Right renal cortex interstitium (tissue), 3 donors: ENCODE measurements around the gene EFNA4. TPM values are rescaled to one million over a fixed set of nuclear protein-coding genes. Genes with fewer than 3 reads are reported as not detected.

Source experiments
- DNase-seq, 3 donors: peaks; one replicate each; pipeline ENCODE4 v3.0.0-alpha.2; 2013; ENCODE audit warnings: low read depth in 3 of 3, low spot score in 2 of 3
- polyA plus RNA-seq, 3 donors: library from polyadenylated mRNA; unstranded; fragments of 120-200 nt; gene quantifications; one replicate each; pipeline ENCODE4 v1.2.1, GENCODE V29; 2013; ENCODE audit not compliant: insufficient read length in 3 of 3

EFNA4 gene
- polyA plus RNA-seq, 3 donors: 18.0 to 20.3 (median 18.5) TPM

DNA sequence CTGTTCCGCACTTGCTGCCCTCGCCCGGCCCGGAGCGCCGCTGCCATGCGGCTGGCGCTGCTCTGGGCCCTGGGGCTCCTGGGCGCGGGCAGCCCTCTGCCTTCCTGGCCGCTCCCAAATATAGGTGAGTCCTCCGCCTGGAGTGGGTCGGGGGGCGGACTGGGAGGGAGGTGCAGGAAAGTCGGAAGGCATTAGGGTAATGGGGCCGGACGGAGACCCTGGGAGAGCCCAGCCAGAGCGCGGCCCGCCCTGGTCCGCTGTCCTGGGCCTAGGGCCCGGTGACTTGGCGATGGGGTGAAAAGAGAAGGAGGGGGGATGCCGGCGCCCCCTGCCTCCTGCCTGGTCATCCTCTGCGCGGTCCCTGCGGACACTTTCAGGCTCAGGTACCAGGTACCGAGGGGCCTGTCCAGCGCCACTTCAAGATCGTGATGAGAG lies 12.2 kb upstream of the EFNA4 start:
- no peak for DNase-seq

DNA sequence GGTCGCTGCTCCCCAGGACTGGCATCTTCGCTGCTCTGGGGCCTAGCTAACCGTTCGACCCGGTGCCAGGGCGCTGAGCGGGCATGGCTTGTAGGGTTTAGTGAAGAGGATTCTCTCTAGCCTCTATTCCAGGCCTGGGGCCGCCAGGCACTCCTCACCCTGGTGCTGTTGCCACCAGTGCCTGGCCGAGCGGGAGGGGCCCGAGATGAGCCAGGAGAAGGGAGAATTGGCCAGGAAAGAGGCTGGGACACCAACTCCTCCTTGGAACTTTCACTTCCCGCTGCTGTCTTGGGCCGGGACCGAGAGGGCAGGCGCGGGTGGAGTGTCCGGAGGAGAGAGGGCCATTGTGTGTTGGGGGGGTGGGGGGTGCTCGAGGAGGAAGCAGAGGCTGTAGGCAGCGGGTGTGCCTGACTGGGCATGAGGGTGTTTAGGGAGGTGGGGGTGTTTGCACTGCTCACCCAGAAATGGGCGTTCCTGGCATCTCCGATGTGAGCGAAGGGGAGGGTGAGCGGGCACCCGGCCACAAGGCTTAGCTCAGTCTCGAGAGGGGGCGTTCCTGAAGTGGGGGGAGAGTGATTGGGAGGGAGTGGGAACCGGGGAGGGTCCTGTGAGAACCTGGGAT lies 11.7 kb upstream of the EFNA4 start:
- DNase-seq: no peak

DNA sequence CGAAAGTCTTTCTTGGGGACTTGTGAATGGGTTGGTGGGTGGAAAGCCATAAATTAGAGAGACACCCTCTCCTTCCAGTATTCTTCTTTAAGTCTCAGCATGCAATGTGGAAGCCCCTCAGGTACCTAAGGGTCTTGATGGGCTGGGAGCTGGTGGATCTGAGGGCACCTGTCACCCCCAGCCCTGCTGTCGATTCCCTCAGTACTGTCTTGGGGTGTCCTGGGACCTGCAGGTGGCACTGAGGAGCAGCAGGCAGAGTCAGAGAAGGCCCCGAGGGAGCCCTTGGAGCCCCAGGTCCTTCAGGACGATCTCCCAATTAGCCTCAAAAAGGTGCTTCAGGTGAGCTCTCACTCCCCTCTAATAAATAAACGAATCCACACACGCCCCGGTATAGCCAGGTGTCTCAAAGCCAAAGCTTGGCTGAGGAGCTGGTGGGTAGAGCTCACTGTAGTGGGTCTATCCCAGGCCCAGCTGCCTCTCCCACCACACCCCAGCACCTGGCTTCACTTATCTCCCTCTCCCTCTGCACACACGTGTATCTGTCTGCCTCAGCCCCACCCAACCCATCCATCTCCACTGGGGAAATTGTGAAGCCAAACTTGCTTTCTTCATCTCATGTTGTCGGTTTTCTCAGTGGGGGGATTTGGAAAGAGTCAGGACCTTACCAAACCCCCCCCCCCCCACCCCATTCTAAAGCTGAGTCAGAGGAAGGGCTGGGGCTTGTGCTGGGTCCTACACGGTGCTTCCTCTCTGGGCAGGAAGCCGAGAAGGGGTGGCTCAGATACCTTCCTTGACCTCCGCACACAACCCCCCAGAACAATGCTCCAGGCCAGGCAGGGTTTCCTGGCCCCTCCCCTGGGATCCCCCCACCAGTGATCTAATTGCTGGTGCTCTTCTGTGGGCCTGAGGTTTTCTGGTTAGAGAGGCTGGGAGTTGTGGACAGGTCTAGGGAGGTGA lies 10.8 kb upstream of the EFNA4 start:
- no peak for DNase-seq

DNA sequence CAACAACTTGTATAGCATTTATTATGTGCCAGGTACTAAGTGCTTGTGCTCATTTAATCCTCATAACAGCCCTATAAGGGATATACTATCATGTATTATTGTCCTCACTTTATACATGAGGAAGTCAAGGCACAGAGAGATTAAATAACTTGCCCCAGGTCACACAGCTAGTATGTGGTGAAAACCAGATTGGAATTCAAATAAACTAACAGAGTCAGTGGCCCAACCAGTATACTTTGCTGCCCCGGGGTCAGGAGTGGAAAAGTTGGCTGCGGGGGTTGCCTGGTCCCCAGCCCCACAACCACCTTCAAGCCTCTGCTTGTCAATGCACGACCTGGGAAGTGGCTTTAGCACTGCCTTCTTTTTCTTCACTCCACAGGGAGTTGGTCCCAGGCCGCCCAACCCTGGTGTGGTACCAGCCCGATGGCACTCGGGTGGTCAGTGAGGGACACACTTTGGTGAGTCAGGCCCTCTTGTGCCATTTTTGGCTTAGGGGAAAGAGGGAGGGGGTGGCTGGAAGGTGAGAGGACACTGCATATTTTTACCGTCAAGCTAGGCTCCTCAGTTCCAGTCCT lies 9.9 kb upstream of the EFNA4 start:
- DNase-seq: no peak

DNA sequence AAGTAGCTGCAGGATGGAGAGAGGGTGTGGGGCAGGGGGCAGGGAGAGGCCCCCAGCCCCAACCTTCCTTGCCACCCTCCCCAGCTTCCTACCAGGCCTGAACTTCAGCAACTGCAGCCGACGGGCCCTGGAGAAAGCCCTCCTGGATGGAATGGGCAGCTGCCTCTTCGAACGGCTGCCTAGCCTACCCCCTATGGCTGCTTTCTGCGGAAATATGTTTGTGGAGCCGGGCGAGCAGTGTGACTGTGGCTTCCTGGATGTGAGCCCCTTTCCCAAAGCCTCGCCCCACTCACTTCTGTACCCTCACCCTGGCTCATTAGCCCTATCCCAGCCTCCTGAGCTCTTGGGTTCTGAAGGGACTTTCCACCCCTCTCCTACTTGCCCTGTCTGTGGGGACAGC lies 6.4 kb upstream of the EFNA4 start:
- DNase-seq: no peak

DNA sequence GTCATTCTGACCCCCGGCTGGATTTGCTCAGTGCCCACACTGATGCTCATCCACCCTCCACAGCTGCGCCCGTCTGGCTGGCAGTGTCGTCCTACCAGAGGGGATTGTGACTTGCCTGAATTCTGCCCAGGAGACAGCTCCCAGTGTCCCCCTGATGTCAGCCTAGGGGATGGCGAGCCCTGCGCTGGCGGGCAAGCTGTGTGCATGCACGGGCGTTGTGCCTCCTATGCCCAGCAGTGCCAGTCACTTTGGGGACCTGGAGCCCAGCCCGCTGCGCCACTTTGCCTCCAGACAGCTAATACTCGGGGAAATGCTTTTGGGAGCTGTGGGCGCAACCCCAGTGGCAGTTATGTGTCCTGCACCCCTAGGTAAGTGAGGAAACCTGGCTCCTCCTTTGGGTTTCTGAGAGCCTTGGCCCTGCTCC lies 5.7 kb upstream of the EFNA4 start:
- DNase-seq: no peak

DNA sequence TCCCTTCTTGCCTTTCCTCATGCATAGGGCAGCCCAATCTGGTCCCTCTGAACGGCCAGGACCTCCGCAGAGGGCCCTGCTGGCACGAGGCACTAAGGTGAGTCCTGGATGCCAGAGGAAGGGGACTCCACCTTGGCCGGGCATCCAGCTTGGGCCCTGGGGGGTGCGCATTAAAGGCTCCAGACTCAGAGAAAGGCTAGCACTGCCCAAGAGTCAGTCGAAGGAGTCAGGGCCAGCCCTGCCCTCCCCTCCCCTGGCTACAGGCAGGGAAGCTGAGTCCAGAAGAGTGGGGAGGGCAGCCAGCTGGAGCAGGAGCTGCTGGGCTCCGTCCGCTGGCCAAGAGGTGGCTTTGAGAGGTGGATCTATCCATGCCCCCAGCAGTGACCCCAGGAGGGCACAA lies 2.8 kb upstream of the EFNA4 start:
- no peak for DNase-seq

DNA sequence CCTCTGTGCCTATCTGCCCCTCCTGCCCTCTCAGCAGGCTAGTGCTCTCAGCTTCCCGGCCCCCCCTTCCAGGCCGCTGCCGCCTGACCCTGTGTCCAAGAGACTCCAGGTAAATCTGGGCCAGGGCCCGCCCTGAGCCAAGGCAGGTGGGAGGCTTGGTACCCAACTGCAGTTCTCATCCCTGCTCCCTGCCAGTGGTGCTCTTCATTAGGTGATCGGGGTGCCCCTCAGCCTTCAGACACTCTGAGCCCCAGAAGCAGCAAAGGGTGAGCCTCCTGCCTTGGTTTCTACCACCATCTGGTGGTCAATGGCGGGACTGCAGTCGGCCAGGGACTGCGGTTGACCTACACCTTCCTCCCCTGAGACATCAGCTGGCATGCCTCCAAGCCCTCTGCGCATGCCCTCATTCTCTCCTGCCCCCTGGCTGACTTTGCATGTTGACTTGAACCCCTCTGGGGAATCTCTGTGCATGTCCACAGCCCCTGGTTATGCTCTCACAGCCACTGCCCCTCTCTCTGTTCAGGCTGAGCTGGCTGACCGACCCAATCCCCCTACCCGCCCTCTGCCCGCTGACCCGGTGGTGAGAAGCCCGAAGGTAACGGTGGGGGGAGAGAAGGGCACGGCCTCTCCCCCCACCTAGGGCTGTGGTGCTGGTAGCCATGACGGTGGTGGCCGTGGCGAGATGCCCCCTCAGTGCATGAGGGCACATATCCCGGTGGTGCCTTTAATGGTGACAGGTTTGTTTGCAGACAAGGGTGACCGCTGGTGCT lies 2.0 kb upstream of the EFNA4 start:
- DNase-seq: no peak

DNA sequence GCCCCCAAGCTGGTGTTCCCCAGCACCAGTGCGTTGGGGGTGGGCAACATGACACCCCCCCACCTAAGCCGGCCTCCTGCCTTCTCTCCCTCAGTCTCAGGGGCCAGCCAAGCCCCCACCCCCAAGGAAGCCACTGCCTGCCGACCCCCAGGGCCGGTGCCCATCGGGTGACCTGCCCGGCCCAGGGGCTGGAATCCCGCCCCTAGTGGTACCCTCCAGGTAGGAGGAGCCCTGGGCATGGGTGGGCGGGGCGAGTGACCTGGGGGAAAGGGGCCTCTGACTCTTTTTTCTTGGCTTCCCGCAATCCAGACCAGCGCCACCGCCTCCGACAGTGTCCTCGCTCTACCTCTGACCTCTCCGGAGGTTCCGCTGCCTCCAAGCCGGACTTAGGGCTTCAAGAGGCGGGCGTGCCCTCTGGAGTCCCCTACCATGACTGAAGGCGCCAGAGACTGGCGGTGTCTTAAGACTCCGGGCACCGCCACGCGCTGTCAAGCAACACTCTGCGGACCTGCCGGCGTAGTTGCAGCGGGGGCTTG lies 1.3 kb upstream of the EFNA4 start:
- DNase-seq: no peak

DNA sequence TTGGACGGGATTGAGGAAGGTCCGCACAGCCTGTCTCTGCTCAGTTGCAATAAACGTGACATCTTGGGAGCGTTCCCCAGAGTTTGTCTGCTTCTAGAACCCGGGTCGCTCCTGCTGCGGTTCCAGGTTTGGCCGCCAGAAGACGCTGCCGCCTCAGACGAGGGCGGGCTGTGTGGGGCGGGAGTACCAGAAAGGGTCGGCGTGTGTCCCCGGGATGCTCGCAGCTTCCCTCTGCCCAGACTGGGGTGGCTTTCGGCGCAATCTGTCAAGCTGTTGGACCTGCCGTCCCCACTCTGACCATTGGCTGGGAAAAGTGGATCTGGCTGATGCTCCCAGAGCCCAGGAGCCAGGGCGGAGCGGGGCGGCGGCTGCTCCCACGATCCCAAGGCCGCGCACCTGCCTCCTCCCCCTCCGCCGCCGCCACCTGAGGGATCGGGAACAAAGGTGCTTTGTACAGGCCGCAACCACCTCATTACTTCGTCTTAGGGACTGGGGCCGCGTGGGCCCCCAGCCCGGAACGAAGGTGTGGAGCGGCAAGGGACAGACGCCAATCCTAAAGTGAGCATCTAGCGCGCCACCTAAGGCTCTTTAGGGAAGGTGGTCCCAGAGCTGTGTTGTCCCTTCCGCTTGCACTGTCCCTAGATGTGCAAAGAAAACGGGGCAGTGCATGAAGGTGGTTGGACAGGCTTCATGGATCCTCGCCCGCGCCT lies 683 bp upstream of the EFNA4 start:
- DNase-seq: no peak

DNA sequence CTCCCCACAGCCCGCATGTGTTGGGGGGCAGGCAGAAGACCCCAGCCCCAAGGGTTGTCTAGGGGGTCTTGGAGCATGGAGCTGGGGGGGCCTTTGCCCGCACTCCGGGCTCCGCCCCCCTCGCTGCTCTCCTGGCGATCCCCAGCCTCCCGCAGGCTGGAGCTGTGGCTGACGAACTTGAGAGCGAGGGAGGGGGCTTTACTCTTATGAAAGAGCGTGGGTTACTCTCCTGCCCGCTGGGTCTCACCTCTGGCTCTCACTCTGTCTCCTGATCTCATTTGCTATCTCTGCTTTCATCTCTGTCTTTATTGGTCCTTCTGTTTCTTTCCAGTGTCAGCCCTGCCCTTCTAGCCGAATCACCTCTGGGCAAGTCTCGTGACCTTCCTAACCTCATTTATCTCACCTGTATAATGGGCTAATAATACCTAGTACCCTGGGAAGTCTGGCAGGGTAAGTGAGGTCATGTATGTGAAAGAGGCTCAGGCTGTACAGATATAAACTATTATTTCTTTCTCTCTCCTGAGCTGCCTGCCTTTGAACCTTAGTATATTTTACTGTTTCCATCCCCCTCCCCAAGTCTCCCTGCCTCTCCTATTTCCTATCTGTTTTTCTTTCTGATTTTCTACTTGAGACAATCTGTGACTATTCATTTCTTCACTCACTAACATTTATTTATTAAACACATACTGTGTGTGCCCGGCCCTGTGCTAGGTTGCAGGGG lies 731 bp downstream of the EFNA4 start:
- no peak for DNase-seq

DNA sequence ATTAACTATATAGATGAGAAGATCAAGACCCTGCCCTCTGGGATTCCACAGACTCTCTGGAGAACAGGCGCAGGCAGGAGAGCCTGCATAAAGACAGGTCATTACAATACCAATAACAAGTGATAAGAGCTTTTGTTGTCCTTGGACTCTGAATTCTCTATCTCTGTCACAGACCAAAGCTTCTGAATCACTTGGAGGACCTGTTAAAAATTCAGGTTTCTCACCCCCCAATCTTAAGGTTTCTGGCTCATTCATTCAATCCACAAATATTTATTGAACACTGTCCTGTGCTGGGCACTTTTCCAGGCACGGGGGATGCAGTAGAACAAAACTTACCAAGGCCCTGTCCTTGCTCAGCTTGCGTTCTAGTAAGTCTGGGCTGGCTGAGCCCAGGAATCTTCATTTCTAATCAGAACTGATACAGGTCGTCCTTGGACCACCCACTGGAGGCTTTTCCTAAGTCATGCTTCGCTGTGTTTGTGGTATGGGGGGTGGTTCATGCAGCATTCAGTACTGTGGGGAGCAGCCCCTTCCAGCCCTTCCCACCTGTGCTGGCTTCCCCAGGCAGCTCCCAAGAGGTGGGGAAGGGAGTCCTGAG lies 1.4 kb downstream of the EFNA4 start:
- no peak for DNase-seq

DNA sequence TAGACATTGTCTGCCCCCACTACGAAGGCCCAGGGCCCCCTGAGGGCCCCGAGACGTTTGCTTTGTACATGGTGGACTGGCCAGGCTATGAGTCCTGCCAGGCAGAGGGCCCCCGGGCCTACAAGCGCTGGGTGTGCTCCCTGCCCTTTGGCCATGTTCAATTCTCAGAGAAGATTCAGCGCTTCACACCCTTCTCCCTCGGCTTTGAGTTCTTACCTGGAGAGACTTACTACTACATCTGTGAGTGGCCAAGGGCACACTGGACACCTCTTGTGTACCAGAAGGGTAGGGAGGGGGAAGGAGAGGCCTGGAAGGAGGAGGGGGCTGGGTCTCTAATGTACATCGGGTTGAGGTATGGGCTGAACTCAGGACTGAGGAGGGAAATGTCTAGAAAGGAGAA lies 3.2 kb downstream of the EFNA4 start:
- no peak for DNase-seq

DNA sequence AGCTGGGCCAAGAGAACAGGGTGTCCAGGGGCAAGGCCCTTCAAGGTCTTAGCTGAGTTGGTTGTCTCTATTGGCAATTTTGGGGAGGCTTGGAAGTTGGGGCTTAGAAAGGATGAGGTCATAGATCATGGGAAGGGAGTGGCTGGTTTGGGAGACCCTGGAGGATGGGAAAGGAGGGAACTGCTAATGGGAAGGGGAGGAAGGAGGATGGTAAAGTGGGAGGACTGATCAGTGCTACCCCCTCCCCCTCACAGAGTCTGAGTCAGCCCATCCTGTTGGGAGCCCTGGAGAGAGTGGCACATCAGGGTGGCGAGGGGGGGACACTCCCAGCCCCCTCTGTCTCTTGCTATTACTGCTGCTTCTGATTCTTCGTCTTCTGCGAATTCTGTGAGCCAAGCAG lies 5.1 kb downstream of the EFNA4 start:
- no peak for DNase-seq

DNA sequence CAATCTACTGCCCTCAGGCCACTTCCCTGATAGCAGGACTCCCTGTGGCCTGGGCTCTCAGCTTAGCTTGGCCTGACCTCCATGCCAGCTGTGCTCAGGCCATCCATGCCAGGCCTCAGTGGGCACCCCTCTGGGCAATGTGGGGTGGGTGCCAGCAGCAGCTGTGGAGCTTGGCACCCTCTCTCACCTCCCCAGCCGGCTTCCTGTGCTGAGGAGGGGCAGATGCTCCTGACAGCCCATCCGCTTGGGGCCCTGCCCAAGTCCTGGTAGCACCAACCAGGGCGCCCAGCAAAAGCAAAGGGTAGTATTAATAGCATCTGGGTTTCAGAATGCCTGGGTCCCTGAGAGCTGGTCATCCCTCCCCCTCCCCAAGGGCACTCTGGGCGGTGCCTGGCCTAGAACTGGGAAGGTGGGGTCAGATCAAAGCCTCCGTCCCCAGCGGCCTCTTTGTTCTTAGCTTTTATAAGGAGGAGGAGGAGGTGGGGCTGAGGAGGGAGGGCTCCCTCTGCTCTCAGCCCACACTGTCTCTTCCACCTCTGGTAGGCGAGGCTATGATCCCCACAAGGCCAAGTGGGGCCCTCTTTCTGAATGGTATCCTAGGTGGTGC lies 6.1 kb downstream of the EFNA4 start:
- DNase-seq: no peak

DNA sequence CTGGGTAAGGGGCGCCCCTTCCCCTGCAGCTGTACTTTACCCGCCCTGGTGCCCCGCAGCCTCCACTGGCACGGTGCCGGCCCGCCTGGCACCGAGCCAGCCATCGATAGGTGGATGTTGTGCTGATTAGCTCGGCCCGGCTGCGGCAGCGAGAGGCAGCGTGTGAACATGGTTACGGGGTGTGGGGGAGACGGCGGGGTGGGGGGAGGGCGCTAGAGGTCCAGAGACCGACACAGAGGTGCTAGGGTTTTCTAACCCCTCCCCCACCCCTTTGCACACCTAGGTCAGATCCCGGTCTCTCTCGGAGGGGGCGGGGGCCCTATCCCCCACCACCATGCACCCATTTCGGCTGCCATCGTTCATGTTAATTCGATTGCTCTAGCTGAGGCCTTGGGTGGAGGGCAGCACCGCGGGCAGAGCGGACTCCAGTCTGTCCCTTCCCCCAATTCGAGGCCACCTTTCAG lies 6.7 kb downstream of the EFNA4 start:
- no peak for DNase-seq

DNA sequence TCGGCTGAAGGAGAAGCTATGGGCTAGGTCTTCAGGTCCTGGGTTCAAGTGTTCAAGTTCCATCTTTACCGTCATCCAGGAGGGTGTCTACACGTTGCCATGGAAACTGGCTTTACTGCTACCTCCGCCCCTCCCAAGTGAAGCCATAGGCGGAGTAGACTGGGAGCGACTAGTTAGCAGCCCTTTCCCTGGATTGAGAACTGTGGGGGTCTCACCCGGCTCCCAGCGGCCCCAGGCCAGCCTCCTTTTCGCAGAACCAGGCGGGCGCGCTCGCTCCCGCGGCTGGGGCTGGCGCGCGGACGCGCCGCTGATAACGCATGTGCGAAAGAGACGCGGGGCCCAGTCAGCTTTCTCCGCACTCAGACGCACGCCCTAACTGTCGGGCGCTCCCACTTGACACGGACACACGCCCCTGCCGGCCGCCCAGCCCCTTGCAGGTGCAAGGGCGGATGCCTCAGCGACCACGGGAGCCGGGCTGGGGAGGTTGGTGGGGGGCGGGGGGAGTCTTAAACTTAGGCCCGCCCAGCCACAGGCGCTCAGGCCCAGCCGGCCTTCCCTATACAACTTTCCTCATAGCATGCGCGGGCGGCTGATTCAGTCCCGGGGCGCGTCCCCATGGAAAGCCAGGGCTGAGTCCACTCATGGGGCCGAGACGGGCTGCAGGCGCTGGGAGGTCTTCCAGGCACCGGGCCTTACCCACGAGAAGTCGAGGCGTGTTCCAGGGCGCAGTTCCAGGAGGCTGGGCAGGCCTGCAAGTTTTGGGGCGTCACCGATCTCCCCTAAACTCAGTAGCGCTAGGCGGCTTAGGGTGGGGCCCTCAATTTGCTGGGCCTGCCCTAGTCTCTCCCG lies 7.4 kb downstream of the EFNA4 start:
- DNase-seq: no peak

DNA sequence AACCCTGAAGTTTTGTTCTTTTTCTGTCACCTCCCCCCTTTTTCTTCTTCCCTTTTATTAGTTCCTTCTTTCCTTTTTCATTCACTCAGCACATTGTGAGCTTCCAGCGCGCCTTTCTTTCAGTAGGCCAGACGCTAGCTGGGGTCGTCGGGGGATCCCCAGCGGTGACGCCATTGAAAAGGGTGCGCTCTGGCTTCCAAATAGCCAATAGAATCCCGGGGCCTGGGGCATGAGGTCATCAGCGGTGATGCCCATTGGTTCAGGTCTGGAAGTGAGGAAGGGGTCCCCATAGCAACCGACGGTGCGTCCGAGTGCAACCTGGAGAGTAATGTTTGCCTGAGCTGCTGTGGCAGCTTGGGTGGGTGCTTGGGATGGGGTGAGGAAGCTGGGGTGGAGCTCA lies 8.2 kb downstream of the EFNA4 start:
- no peak for DNase-seq
